T-cell (primary cell): Measurements from ENCODE around the gene PDCD4. TPM values are rescaled to one million over a fixed set of nuclear protein-coding genes. Genes with fewer than 3 reads are reported as not detected.
A peak's percentile ranks its signal among the peaks of the same experiment; 100 is the strongest.

Source experiments
- ATAC-seq, 4 experiments: fragments of 200-7000 bp in 3 of 4; fragments of 150-1000 bp in 1 of 4; cut with Tn5 transposase; replicated peaks in 1 of 4; 1 replicate in 3 of 4; 2 replicates in 1 of 4; pipeline ENCODE4 v1.10.0; 2021; ENCODE audit warnings: moderate library complexity in 3 of 4, mild to moderate bottlenecking in 2 of 4, moderate number of reproducible peaks in 1 of 4
- CTCF ChIA-PET, 2 donors: fragments of 300-600 bp; sonication (Branson Sonifier 250); formaldehyde crosslinking; loops; one replicate each; lab custom pipeline; 2022; ENCODE audit warnings: antibody characterized with exemption in 2 of 2; lab: Charles Lee
- POLR2A ChIA-PET, 2 donors: fragments of 300-600 bp; sonication (Branson Sonifier 250); formaldehyde crosslinking; loops; one replicate each; lab custom pipeline; 2022; ENCODE audit warnings: antibody characterized with exemption in 2 of 2; lab: Charles Lee
- DNase-seq, 35 experiments: peaks; one replicate each; pipeline versions ENCODE4 v3.0.0 to v3.0.0-alpha.2; 2013 to 2023
- H3K27ac ChIP-seq: one replicate; pipeline ENCODE4 v1.5.1; 2013; ENCODE audit warnings: low read length
- H3K27me3 ChIP-seq, 2 experiments: replicated peaks in 1 of 2; 1 replicate in 1 of 2; 2 replicates in 1 of 2; pipeline versions ENCODE4 v1.6.1 to v1.7.0; 2013; ENCODE audit warnings: low read length in 1 of 2, mixed read lengths in 1 of 2; ENCODE audit not compliant: control insufficient read depth in 2 of 2, insufficient read depth in 2 of 2; ENCODE audit errors: extremely low read depth in 1 of 2
- H3K36me3 ChIP-seq, 2 donors: 1 replicate in 1 of 2; 2 replicates in 1 of 2; pipeline versions ENCODE4 v1.6.1 to v1.7.0; 2013; ENCODE audit warnings: low read length in 1 of 2; ENCODE audit not compliant: control insufficient read depth in 2 of 2, insufficient read depth in 1 of 2; ENCODE audit errors: extremely low read depth in 1 of 2
- H3K4me1 ChIP-seq, 2 experiments: 1 replicate in 1 of 2; 2 replicates in 1 of 2; pipeline versions ENCODE4 v1.6.1 to v1.7.0; 2013; ENCODE audit warnings: low read length in 2 of 2, mixed read lengths in 1 of 2; ENCODE audit not compliant: insufficient read depth in 2 of 2, control insufficient read depth in 1 of 2; ENCODE audit errors: extremely low read depth in 1 of 2
- H3K4me3 ChIP-seq, 2 donors: 1 replicate in 1 of 2; 2 replicates in 1 of 2; pipeline versions ENCODE4 v1.5.1 to v1.7.0; 2013; ENCODE audit warnings: mild to moderate bottlenecking in 2 of 2, low read length in 1 of 2, moderate library complexity in 1 of 2; ENCODE audit not compliant: control insufficient read depth in 1 of 2; ENCODE audit errors: extremely low read depth in 1 of 2
- H3K9me3 ChIP-seq: 2 replicates; pipeline ENCODE4 v1.7.0; 2013
- H3K27ac Mint-ChIP-seq, 2 donors: one replicate each; pipeline ENCODE4 v1.8.0; 2020 to 2021; ENCODE audit warnings: mild to moderate bottlenecking in 2 of 2, mixed read lengths in 2 of 2
- H3K27me3 Mint-ChIP-seq, 2 donors: one replicate each; pipeline ENCODE4 v1.8.0; 2021 to 2022; ENCODE audit warnings: mixed read lengths in 2 of 2
- H3K36me3 Mint-ChIP-seq: one replicate; pipeline ENCODE4 v1.8.0; 2021; ENCODE audit warnings: mixed read lengths
- H3K4me1 Mint-ChIP-seq, 3 donors: one replicate each; pipeline ENCODE4 v1.8.0; 2020 to 2022; ENCODE audit warnings: mixed read lengths in 3 of 3, mild to moderate bottlenecking in 1 of 3
- H3K4me3 Mint-ChIP-seq, 3 donors: one replicate each; pipeline ENCODE4 v1.8.0; 2020 to 2022; ENCODE audit warnings: mild to moderate bottlenecking in 3 of 3, mixed read lengths in 3 of 3, moderate library complexity in 3 of 3
- H3K9me3 Mint-ChIP-seq, 3 donors: one replicate each; pipeline ENCODE4 v1.8.0; 2020 to 2022; ENCODE audit warnings: mixed read lengths in 3 of 3
- WGBS: methylation state at CpG from one replicate; pipeline ENCODE4 v1.1.5; 2013; ENCODE audit warnings: missing lambda C conversion rate; ENCODE audit not compliant: insufficient coverage; 5-methylcytosine and 5-hydroxymethylcytosine counted together
- total RNA-seq, 35 experiments: library from RNA in 6 of 35; stranded (reverse) in 6 of 35; fragments of 120-200 nt in 1 of 35; gene quantifications; one replicate each; pipeline versions ENCODE4 v1.2.1 to v1.2.4 and lab custom pipeline; 2013 to 2026

The PDCD4 gene
- total RNA-seq, 5 donors from 2014 or later (not counting 1 experiment from before 2014, with no cell fraction given): 239 to 335 (median 309) TPM

DNA sequence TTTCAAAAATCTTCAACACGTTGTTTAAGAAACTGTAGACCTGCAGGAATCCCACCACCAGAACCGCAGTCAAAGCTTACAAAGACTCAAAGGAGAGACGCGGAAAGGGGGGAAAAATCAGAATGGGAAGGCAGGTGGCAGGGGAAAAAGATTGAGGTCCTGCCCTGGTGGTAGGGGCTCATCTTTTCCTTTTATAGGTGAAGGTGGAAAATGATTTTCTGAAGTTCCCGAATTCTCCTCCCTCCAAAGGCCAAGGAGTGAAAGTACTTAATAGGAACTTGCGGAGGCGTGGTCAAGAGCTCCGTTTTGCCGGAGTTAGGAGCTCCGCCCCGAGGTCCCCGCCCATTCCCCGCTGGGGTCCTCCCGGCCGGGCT lies 46.5 kb downstream of the PDCD4 start:
- Histone ChIP-seq H3K9me3 (no peaks in the 10 kb centered on the region), H3K4me3 (peak overlapping the region; percentile 70 to 81), H3K4me1 (peaks cover 6 to 17% of the 10 kb centered on the region in 2 experiments), H3K27me3 (no peaks in the 10 kb centered on the region), H3K27ac (peak overlapping the region; percentile 97), H3K36me3 (peaks cover 4 to 9% of the 10 kb centered on the region in 2 donors)
- DNase-seq (peak in 33 of 35 experiments; percentile 57 to 89 (median 77)), ATAC-seq (no peak)
- H3K9me3 Mint-ChIP-seq: no peaks in the 10 kb centered on the region
- peak overlapping the region; percentile 98 to 99 (median 99) for H3K4me3 Mint-ChIP-seq
- H3K4me1 Mint-ChIP-seq: peaks cover 43 to 57% (median 55%) of the 10 kb centered on the region in 3 donors
- peak overlapping the region; percentile 92 to 99 for H3K27ac Mint-ChIP-seq
- no peaks in the 10 kb centered on the region for H3K27me3 Mint-ChIP-seq
- POLR2A ChIA-PET: interaction anchor here (0.5 to 3.8 kb wide), 11 partner anchors 8 to 116 kb away, joined by 3 to 29 read pairs (median 4); partner anchors contain the start of gene PDCD4 (in 1 of the 2)
- H3K36me3 Mint-ChIP-seq: peaks cover 7% of the 10 kb centered on the region
- CTCF ChIA-PET: interaction anchor here in 1 of 2 donors (0.6 to 2.1 kb wide), 5 partner anchors 9 to 61 kb away, joined by 3 to 20 read pairs (median 3); no protein-coding TSS in a partner anchor
- WGBS: 0% methylated on average over 9 of the region's 15 CpGs

DNA sequence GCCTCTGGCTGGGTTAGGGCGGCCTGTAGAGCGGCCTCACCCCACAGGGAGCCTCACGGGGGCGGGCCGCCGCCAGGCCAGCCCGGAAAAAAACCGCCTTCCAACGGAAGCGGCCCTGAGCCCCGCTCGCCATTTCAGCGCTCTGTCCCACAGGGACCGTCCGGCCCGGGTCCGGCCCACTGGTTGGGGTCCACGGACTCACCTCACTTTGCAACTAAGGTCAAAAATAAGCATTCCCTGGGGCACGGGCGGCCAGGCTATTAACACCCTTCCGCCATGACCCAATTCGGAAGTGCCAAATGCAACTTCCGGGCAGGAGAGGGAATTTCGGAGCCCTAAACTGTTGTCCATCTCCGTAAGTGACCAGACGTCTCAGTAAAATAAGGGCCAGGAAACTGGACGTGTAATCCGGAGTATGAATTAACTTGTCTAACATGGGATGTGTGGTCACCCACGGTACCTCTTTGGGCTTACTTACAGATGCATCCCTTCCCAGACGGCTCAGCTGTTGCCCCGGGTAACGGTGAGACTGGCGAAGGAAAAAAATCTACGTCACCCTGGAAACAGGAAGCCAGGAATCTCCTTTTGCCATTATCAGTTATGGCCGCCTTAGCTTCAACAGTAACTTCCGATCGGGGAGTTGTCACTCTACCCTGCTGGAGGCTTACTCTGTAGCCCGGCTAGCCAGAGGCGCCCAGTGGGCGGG lies 47.1 kb downstream of the PDCD4 start, which contains the start of gene BBIP1:
TSS of gene BBIP1 (minus strand) at position 538 of the 706 bp plus-strand sequence. CDS start 1,023 bp downstream, outside the sequence.
- Mint-ChIP-seq H3K36me3 (peaks cover 7% of the 10 kb centered on the region), H3K27me3 (no peaks in the 10 kb centered on the region), H3K4me1 (peaks cover 47 to 61% (median 59%) of the 10 kb centered on the region in 3 donors), H3K9me3 (no peaks in the 10 kb centered on the region), H3K27ac (peak within 1 kb of the TSS; percentile 99 to 100), H3K4me3 (peak within 1 kb of the TSS; percentile 98 to 99 (median 99))
- no peaks in the 10 kb centered on the region for H3K27me3 ChIP-seq
- ChIA-PET CTCF (interaction anchor here in 1 of 2 donors (0.6 to 2.1 kb wide), 16 partner anchors 8 to 730 kb away, joined by 3 to 20 read pairs (median 4); no protein-coding TSS in a partner anchor), POLR2A (interaction anchor here (0.5 to 3.8 kb wide), 20 partner anchors 8 to 711 kb away, joined by 3 to 29 read pairs (median 4); partner anchors contain the start of genes MXI1 (in 1 of the 2) and PDCD4 (in 1 of the 2))
- peaks cover 4 to 7% of the 10 kb centered on the region in 2 donors for H3K36me3 ChIP-seq
- H3K9me3 ChIP-seq: no peaks in the 10 kb centered on the region
- peak within 1 kb of the TSS; percentile 97 for H3K27ac ChIP-seq
- H3K4me3 ChIP-seq: peak within 1 kb of the TSS; percentile 81
- H3K4me1 ChIP-seq: peaks cover 6 to 21% of the 10 kb centered on the region in 2 experiments
- WGBS: under 1% methylated on average over 39 of the region's 40 CpGs
- DNase-seq (peak in 5 of 35 experiments; percentile 11 to 97 (median 89)), ATAC-seq (peak; percentile 40 to 93 (median 54))

GRCh38 chr10:110919349-110919931 lies 47.7 kb downstream of the PDCD4 start, which contains the start of gene SHOC2:
Gene SHOC2 (plus strand): TSS chr10:110919604. CDS start chr10:110964359, 44,755 bp downstream.
- Histone ChIP-seq H3K27me3 (no peaks in the 10 kb centered on the region), H3K36me3 (peaks cover 4 to 5% of the 10 kb centered on the region in 2 donors), H3K27ac (peak within 1 kb of the TSS; percentile 97), H3K4me1 (peaks cover 6 to 21% of the 10 kb centered on the region in 2 experiments), H3K4me3 (peak within 1 kb of the TSS; percentile 81), H3K9me3 (no peaks in the 10 kb centered on the region)
- Mint-ChIP-seq H3K4me3 (peak within 1 kb of the TSS; percentile 98 to 99 (median 99)), H3K27me3 (no peaks in the 10 kb centered on the region), H3K9me3 (no peaks in the 10 kb centered on the region), H3K27ac (peak within 1 kb of the TSS; percentile 99 to 100), H3K36me3 (peaks cover 11% of the 10 kb centered on the region), H3K4me1 (peaks cover 48 to 61% (median 61%) of the 10 kb centered on the region in 3 donors)
- CTCF ChIA-PET: interaction anchor here in 1 of 2 donors (0.6 to 2.1 kb wide), 13 partner anchors 8 to 731 kb away, joined by 3 to 20 read pairs (median 4); no protein-coding TSS in a partner anchor
- peak; percentile 41 to 95 (median 94) for ATAC-seq
- under 1% methylated on average over 44 of the region's 61 CpGs for WGBS
- POLR2A ChIA-PET: interaction anchor here (0.6 to 3.8 kb wide), 14 partner anchors 9 to 712 kb away, joined by 3 to 29 read pairs (median 4); partner anchors contain the start of gene MXI1 (in 1 of the 2)
- DNase-seq: peak in 32 of 35 experiments; percentile 94 to 100 (median 98)

DNA sequence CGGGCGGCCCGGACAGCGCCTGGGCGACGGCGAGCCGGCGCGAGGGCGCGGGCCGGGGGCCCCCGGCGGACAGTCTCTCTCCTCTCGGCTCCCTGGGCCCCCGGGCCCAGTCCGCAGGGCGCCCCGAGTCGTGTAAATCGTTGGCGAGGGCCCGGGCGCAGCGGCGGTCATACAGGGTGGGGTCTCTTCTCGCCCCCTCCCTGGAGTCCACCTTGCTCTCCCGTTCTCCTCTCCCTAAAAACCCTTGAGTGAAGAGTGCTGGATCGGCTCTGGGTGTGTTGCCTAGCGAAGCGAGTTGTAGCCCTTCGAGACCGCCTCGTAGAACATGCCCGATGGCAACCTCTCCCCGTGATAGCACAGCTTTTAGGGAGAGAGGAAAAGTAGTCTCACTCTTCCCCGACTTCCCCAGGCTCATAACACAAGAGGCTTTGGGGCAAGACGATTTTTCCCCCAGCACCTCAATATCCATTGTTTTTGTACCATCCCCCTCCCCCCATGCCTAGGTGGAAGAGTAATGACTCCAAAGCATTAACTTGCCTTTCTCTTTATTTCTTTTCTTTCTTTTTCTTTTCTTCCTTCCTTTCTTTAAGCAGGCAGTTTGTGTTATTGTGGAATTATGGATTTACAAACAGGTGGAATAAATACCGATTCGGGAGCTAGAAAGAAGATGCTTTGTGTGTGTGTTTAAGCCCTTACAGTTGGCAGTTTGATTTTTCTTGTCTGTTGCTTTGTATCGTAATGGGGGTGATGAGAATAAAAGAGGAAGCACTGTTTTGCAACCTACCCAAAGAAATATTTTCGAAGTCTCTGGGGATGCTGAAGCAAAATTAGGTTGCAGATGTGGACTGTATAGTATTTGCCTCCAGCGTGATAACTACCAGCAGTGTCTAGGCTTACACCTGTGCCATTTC lies 48.5 kb downstream of the PDCD4 start:
- H3K27me3 Mint-ChIP-seq: no peaks in the 10 kb centered on the region
- Histone ChIP-seq H3K4me3 (peak overlapping the region; percentile 77 to 81), H3K36me3 (peaks cover 2 to 4% of the 10 kb centered on the region in 2 donors), H3K9me3 (no peaks in the 10 kb centered on the region), H3K27me3 (no peaks in the 10 kb centered on the region), H3K4me1 (peaks cover 6 to 21% of the 10 kb centered on the region in 2 experiments), H3K27ac (peak overlapping the region; percentile 55)
- DNase-seq (peak in 10 of 35 experiments; percentile 3 to 41 (median 10)), ATAC-seq (no peak)
- peak overlapping the region; percentile 84 to 92 for H3K27ac Mint-ChIP-seq
- peaks cover 11% of the 10 kb centered on the region for H3K36me3 Mint-ChIP-seq
- peak overlapping the region; percentile 87 to 99 (median 98) for H3K4me3 Mint-ChIP-seq
- no peaks in the 10 kb centered on the region for H3K9me3 Mint-ChIP-seq
- ChIA-PET POLR2A (interaction anchor here (0.6 to 3.8 kb wide), 2 partner anchors 23 to 324 kb away, joined by 9 to 29 read pairs; no protein-coding TSS in a partner anchor), CTCF (interaction anchor here in 1 of 2 donors (1.0 kb wide), 1 partner anchor 25 kb away, joined by 3 read pairs; no protein-coding TSS in a partner anchor)
- 0% methylated on average over 9 of the region's 44 CpGs for WGBS
- peaks cover 48 to 61% (median 61%) of the 10 kb centered on the region in 3 donors for H3K4me1 Mint-ChIP-seq

DNA sequence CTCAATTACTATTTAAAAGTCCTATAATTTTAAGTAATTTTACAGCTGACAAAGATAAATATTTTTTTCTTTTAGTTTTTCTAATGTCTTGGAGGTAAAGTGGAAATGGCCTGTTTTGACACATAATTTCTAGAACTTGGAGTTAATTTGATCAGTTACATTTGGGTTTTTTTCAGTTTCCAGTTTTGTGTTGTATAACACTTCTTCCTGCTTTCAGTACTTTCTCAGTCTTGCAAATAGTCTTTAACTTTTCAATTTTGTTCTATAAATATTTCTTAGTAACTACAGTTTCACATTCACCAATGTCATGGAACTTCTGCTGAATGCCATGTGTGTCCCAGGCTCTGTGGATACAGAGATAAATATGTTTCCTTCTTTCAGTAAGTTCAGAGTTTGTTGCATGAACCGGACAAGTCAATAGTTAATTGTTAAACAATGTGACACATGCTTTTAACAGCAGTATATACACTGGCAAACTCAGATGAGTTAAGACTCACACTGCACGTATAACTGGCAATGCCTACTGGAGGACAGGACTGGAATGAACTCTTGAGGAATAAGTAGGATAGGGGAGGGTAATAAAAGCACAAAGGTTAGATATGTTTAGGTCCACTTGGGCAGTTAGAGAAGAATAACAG lies 52.2 kb downstream of the PDCD4 start:
- no peaks in the 10 kb centered on the region for H3K9me3 Mint-ChIP-seq
- peaks cover 59 to 64% (median 64%) of the 10 kb centered on the region in 3 donors for H3K4me1 Mint-ChIP-seq
- no peak for DNase-seq
- POLR2A ChIA-PET: no interaction called here
- no CpG with 5 or more reads among the region's 2 CpGs for WGBS
- H3K27me3 Mint-ChIP-seq: no peaks in the 10 kb centered on the region
- Histone ChIP-seq H3K9me3 (no peaks in the 10 kb centered on the region), H3K4me3 (no peak overlapping the region), H3K4me1 (peaks cover 6 to 22% of the 10 kb centered on the region in 2 experiments), H3K36me3 (no peaks in the 10 kb centered on the region), H3K27me3 (no peaks in the 10 kb centered on the region), H3K27ac (no peak overlapping the region)
- CTCF ChIA-PET: interaction anchor here (0.6 to 0.7 kb wide), 2 partner anchors 356 to 417 kb away, joined by 3 to 13 read pairs; no protein-coding TSS in a partner anchor
- no peak overlapping the region for H3K4me3 Mint-ChIP-seq
- no peak for ATAC-seq
- H3K36me3 Mint-ChIP-seq: peaks cover 10% of the 10 kb centered on the region
- no peak overlapping the region for H3K27ac Mint-ChIP-seq
